Astrocyte (in vitro differentiated cells and primary cell): ENCODE data around the gene CMSS1. TPM values are rescaled to one million over a fixed set of nuclear protein-coding genes. Genes with fewer than 3 reads are reported as not detected.

Experiments
- DNase-seq: peaks from one replicate; pipeline ENCODE4 v3.0.0-alpha.2; 2010; ENCODE audit warnings: low read depth
- FAIRE-seq: peaks from 2 replicates; lab custom pipeline; 2011; peaks lifted over from hg19 to GRCh38; lab: Jason Lieb, UNC
- H2AFZ ChIP-seq: 2 replicates; pipeline ENCODE4 v1.6.0; 2012; ENCODE audit warnings: low read depth, low read length, inconsistent platforms
- H3K27ac ChIP-seq: 2 replicates; pipeline ENCODE4 v1.5.1; 2011; ENCODE audit warnings: low read depth, low read length, inconsistent platforms
- H3K27me3 ChIP-seq: 2 replicates; pipeline ENCODE4 v1.6.0; 2011; ENCODE audit warnings: low read length, inconsistent platforms; ENCODE audit not compliant: insufficient read depth
- H3K36me3 ChIP-seq: 2 replicates; pipeline ENCODE4 v1.5.1; 2011; ENCODE audit warnings: low read length, inconsistent platforms; ENCODE audit not compliant: insufficient read depth
- H3K4me1 ChIP-seq: 2 replicates; pipeline ENCODE4 v1.5.1; 2011; ENCODE audit warnings: low read length, inconsistent platforms; ENCODE audit not compliant: insufficient read depth
- H3K4me2 ChIP-seq: 2 replicates; pipeline ENCODE4 v1.6.0; 2012; ENCODE audit warnings: low read length, inconsistent platforms
- H3K4me3 ChIP-seq: 2 replicates; pipeline ENCODE4 v1.5.1; 2011; ENCODE audit warnings: low read depth, mild to moderate bottlenecking, low read length, inconsistent platforms; ENCODE audit not compliant: insufficient read depth
- H3K79me2 ChIP-seq: 2 replicates; pipeline ENCODE4 v1.6.0; 2012; ENCODE audit warnings: mild to moderate bottlenecking, low read length, inconsistent platforms; ENCODE audit not compliant: insufficient read depth
- H3K9ac ChIP-seq: 2 replicates; pipeline ENCODE4 v1.6.0; 2012; ENCODE audit warnings: mild to moderate bottlenecking, low read length, inconsistent platforms
- H3K9me3 ChIP-seq: 2 replicates; pipeline ENCODE4 v1.5.1; 2012; ENCODE audit warnings: low read depth, mild to moderate bottlenecking, low read length, inconsistent platforms; ENCODE audit not compliant: insufficient read depth
- H4K20me1 ChIP-seq: 2 replicates; pipeline ENCODE4 v1.6.0; 2012; ENCODE audit warnings: low read length, inconsistent platforms; ENCODE audit not compliant: insufficient read depth
- H3K27ac Mint-ChIP-seq: one replicate; pipeline ENCODE4 v1.8.0; 2021; ENCODE audit warnings: mild to moderate bottlenecking, mixed read lengths; ENCODE audit not compliant: unreplicated experiment
- H3K27me3 Mint-ChIP-seq: one replicate; pipeline ENCODE4 v1.8.0; 2021; ENCODE audit warnings: low read depth, mixed read lengths; ENCODE audit not compliant: unreplicated experiment
- H3K36me3 Mint-ChIP-seq: one replicate; pipeline ENCODE4 v1.8.0; 2021; ENCODE audit warnings: low read depth, mixed read lengths; ENCODE audit not compliant: unreplicated experiment
- H3K4me1 Mint-ChIP-seq: one replicate; pipeline ENCODE4 v1.8.0; 2021; ENCODE audit warnings: low read depth, mixed read lengths; ENCODE audit not compliant: unreplicated experiment
- H3K4me3 Mint-ChIP-seq: one replicate; pipeline ENCODE4 v1.8.0; 2021; ENCODE audit warnings: mild to moderate bottlenecking, moderate library complexity, mixed read lengths; ENCODE audit not compliant: unreplicated experiment
- H3K9me3 Mint-ChIP-seq: one replicate; pipeline ENCODE4 v1.8.0; 2021; ENCODE audit warnings: mild to moderate bottlenecking, mixed read lengths; ENCODE audit not compliant: unreplicated experiment
- EZH2 ChIP-seq: IDR thresholded peaks from 2 replicates; pipeline ENCODE4 v1.6.1; 2012; ENCODE audit warnings: mild to moderate bottlenecking, low read length, inconsistent platforms; ENCODE audit not compliant: insufficient read depth
- total RNA-seq: library from RNA; stranded (reverse); gene quantifications from 2 replicates; pipeline ENCODE4 v1.2.1, GENCODE V29; 2021
- TF ChIP-seq, protein P1 (sequence below): IDR thresholded peaks from 2 replicates; pipeline ENCODE4 v1.5.1; 2011; ENCODE audit warnings: low read depth, mild to moderate bottlenecking, inconsistent platforms, low read length, moderate library complexity; ENCODE audit not compliant: insufficient read depth

The CMSS1 gene
- total RNA-seq, 1 donor from 2014 or later, result 12.5 TPM

DNA sequence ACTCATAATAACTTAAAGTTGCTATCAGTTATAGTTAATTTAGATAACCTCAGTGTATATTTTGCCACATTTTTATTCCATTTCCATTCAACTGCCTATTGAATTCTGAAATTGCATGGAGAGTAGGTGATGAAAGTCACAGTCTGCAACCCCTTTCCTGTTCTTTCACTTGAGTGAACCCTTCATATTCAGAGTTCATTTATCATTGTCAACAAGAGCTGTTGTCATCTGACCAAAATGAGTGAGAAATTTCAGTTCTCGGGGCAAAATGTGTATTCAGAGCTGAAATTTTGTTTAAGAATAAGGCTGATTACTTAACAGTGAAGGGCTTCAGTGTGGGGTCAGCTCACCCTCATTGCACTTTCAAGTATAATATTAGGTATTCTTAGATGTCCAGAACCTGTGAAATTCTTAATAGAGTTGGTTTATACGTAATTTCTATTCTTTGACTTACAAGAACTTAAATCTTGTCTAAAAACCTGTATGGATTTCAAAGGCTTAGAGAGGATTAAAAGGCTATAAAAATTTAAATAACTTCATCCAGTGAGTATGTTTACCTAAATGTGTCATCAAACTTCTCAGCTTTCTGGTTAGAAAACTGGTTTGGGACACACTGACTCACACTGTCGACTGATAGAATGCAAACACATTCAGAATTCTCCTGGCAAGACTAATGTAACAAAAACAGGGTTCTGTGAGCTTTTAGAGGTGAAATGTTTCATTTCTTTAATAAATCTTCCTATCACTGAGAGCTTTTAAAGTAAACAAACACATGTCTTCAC lies 92.2 kb downstream of the CMSS1 start:
- Histone ChIP-seq H3K27ac (peak overlapping the region; percentile 83), H3K27me3 (no peaks in the 10 kb centered on the region), H3K9me3 (no peaks in the 10 kb centered on the region), H2AFZ (no peak overlapping the region), H3K79me2 (no peaks in the 10 kb centered on the region), H3K4me1 (peaks cover 20% of the 10 kb centered on the region), H3K9ac (peak overlapping the region; percentile 66), H3K36me3 (no peaks in the 10 kb centered on the region), H4K20me1 (no peaks in the 10 kb centered on the region), H3K4me3 (no peak overlapping the region), H3K4me2 (peak overlapping the region; percentile 67)
- H3K4me1 Mint-ChIP-seq, result peaks cover 33% of the 10 kb centered on the region
- FAIRE-seq (peak; percentile 68), DNase-seq (peak; percentile 89)
- peak overlapping the region; percentile 82 for H3K27ac Mint-ChIP-seq
- no peaks in the 10 kb centered on the region for H3K9me3 Mint-ChIP-seq
- H3K4me3 Mint-ChIP-seq, result no peak overlapping the region
- no peaks in the 10 kb centered on the region for H3K27me3 Mint-ChIP-seq
- H3K36me3 Mint-ChIP-seq, result no peaks in the 10 kb centered on the region
- no peak for TF ChIP-seq EZH2
- TF ChIP-seq, protein P1, sequence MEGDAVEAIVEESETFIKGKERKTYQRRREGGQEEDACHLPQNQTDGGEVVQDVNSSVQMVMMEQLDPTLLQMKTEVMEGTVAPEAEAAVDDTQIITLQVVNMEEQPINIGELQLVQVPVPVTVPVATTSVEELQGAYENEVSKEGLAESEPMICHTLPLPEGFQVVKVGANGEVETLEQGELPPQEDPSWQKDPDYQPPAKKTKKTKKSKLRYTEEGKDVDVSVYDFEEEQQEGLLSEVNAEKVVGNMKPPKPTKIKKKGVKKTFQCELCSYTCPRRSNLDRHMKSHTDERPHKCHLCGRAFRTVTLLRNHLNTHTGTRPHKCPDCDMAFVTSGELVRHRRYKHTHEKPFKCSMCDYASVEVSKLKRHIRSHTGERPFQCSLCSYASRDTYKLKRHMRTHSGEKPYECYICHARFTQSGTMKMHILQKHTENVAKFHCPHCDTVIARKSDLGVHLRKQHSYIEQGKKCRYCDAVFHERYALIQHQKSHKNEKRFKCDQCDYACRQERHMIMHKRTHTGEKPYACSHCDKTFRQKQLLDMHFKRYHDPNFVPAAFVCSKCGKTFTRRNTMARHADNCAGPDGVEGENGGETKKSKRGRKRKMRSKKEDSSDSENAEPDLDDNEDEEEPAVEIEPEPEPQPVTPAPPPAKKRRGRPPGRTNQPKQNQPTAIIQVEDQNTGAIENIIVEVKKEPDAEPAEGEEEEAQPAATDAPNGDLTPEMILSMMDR, result no peak

DNA sequence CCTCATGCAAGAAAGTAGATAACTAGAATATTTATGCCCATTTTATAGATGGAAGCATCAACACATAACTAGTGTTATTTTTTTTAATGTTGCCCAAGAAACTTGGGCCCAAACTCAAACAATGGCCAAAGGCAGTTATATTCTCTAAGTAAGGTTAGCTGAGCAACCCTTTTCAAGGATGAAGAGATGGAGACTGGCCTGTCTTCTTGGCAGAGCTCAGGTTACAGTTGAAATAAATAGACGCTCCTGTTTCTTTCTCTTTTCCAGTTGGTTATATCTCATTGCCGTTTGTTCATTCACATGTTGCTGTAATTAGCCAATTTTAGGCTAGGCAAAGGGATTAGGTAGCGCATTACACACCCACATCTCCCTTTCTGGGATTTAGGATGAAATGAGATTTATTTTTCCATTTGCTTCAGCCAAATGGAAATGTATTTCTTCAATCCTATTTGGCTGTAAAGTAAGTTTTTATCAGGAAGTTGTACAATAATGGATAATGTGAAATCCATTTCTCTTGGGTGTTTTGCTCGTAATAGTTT lies 93.2 kb downstream of the CMSS1 start:
- Histone ChIP-seq H2AFZ (no peak overlapping the region), H3K4me2 (peak overlapping the region; percentile 67), H3K27ac (peak overlapping the region; percentile 83), H3K27me3 (no peaks in the 10 kb centered on the region), H4K20me1 (no peaks in the 10 kb centered on the region), H3K4me1 (peaks cover 20% of the 10 kb centered on the region), H3K9me3 (no peaks in the 10 kb centered on the region), H3K4me3 (no peak overlapping the region), H3K36me3 (no peaks in the 10 kb centered on the region), H3K79me2 (no peaks in the 10 kb centered on the region), H3K9ac (peak overlapping the region; percentile 66)
- Mint-ChIP-seq H3K9me3 (no peaks in the 10 kb centered on the region), H3K36me3 (no peaks in the 10 kb centered on the region), H3K4me1 (peaks cover 30% of the 10 kb centered on the region), H3K27me3 (no peaks in the 10 kb centered on the region), H3K4me3 (no peak overlapping the region), H3K27ac (peak overlapping the region; percentile 82)
- TF ChIP-seq, protein P1, result no peak
- no peak for TF ChIP-seq EZH2
- FAIRE-seq (no peak), DNase-seq (no peak)

DNA sequence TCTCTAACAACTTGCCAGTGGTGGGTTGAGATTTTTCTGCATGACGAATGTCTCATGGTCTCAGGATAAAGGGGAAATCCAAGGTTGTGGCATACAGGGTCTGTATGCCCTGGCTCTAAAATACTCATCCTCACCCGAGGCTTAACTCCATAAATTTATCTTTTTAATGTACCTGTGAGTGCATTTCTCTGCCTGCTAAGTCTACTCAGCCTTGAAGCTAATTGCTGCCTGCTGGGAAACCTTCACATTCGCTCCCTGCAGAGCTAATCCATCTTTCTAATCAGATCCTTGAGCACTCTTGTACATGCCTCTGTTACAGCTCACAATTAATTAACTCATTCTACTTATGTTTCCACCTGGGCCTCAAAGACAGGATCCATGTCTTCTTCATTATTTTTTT lies 93.8 kb downstream of the CMSS1 start:
- H3K27ac ChIP-seq, result no peak overlapping the region
- Mint-ChIP-seq H3K36me3 (no peaks in the 10 kb centered on the region), H3K9me3 (no peaks in the 10 kb centered on the region), H3K27me3 (no peaks in the 10 kb centered on the region), H3K4me1 (peaks cover 30% of the 10 kb centered on the region), H3K27ac (peak overlapping the region; percentile 62), H3K4me3 (no peak overlapping the region)
- H3K9me3 ChIP-seq, result no peaks in the 10 kb centered on the region
- TF ChIP-seq, protein P1, result no peak
- TF ChIP-seq EZH2, result no peak
- H3K4me3 ChIP-seq, result no peak overlapping the region
- H3K79me2 ChIP-seq, result no peaks in the 10 kb centered on the region
- DNase-seq (no peak), FAIRE-seq (no peak)
- no peak overlapping the region for H3K4me2 ChIP-seq
- no peaks in the 10 kb centered on the region for H3K36me3 ChIP-seq
- H4K20me1 ChIP-seq, result no peaks in the 10 kb centered on the region
- H2AFZ ChIP-seq, result no peak overlapping the region
- no peaks in the 10 kb centered on the region for H3K27me3 ChIP-seq
- no peak overlapping the region for H3K9ac ChIP-seq
- peaks cover 20% of the 10 kb centered on the region for H3K4me1 ChIP-seq
